ENCODE results near the gene C6orf47. TPM values are rescaled to one million over a fixed set of nuclear protein-coding genes. Genes with fewer than 3 reads are reported as not detected.

The C6orf47 gene
- total RNA-seq, 2 experiments from 2014 or later, result 9.6 to 10.5 TPM

DNA sequence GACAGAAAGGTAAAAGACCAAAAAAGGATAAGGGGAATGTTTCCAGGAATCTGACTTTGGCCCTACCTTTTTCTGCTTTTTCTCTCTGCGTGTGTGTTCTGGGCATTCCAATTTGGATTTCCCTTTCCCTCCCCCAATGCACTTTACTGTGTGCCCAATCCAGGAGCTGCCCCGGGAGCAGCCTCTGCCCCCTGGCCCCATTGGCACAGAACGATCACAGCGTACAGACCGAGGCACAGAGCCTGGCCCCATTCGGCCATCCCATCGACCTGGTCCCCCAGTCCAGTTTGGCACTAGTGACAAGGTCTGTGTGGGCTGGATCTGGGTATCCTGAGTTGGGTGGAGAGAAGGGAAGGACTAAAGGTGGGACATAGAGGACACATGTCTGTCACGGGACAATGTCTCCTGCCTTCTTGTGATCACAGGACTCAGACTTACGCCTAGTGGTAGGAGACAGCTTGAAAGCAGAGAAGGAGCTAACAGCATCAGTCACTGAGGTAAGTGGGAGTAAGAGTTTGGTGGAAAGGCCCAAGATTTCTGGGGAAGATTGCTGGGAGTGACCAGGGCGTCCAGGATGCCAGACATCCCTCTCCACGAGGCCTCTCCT is 25.5 kb downstream of the C6orf47 start:
- Histone ChIP-seq H3K27ac (ENCODE audit: low read depth in 1 of 2, low read length in 2 of 2) (no peak overlapping the region), H3K27me3 (ENCODE audit: control insufficient read depth in 1 of 2, insufficient read depth in 2 of 2, low read length in 2 of 2) (no peaks in the 10 kb centered on the region), H3K36me3 (ENCODE audit: insufficient read depth, low read length) (peaks cover 97% of the 10 kb centered on the region), H3K4me3 (ENCODE audit: low read length) (no peak overlapping the region), H3K4me1 (ENCODE audit: insufficient read depth, low read length) (peaks cover 2% of the 10 kb centered on the region), H3K9me3 (ENCODE audit: control insufficient read depth in 1 of 2, insufficient read depth in 1 of 2, low read length in 2 of 2) (no peaks in the 10 kb centered on the region)
- H3K9me3 Mint-ChIP-seq, result no peaks in the 10 kb centered on the region
- CTCF ChIA-PET, result interaction anchor here (1.0 kb wide), 1 partner anchor 13 kb away, joined by 4 read pairs; no protein-coding TSS in a partner anchor
- no peak for TF ChIP-seq CTCF (IDR thresholded peaks at IDR 0.05)
- DNase-seq, result no peak
- intact Hi-C loops (cut with DNase I, micrococcal nuclease), result no loop called here
- no peak for ATAC-seq (ENCODE audit: poor library complexity)
- no peaks in the 10 kb centered on the region for H3K4me1 Mint-ChIP-seq (ENCODE audit: low read depth)
- H3K27me3 Mint-ChIP-seq, result no peaks in the 10 kb centered on the region
- POLR2A ChIA-PET, result interaction anchor here (1.3 kb wide), 1 partner anchor 17 kb away, joined by 6 read pairs; the partner anchor contains the start of gene BAG6
- H3K27ac Mint-ChIP-seq, result no peak overlapping the region
- H3K4me3 Mint-ChIP-seq, result no peak overlapping the region
- peaks cover 94% of the 10 kb centered on the region for H3K36me3 Mint-ChIP-seq (ENCODE audit: low read depth)

DNA sequence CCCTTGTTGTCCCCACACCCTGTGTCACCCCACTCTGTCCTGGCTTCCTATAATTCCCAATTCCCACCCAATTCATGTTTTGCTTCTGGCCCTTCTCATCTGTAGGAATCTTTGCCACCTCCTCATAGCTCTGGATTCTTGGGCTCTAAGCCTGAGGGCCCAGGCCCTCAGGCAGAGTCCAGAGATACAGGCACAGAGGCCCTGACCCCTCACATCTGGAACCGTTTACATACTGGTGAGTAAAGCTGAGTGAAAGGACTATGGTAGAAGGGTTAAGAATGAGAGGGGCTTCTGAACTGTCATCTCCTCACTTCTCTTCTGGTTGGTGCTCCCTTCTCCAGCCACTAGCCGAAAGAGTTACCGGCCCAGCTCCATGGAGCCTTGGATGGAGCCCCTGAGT is 26.4 kb downstream of the C6orf47 start:
- Mint-ChIP-seq H3K4me3 (no peak overlapping the region), H3K27ac (no peak overlapping the region), H3K27me3 (no peaks in the 10 kb centered on the region), H3K36me3 (ENCODE audit: low read depth) (peaks cover 96% of the 10 kb centered on the region), H3K9me3 (no peaks in the 10 kb centered on the region), H3K4me1 (ENCODE audit: low read depth) (no peaks in the 10 kb centered on the region)
- no peak for DNase-seq
- ChIA-PET CTCF (no interaction called here), POLR2A (no interaction called here)
- intact Hi-C loops (cut with DNase I, micrococcal nuclease), result no loop called here
- Histone ChIP-seq H3K9me3 (ENCODE audit: control insufficient read depth in 1 of 2, insufficient read depth in 1 of 2, low read length in 2 of 2) (no peaks in the 10 kb centered on the region), H3K36me3 (ENCODE audit: insufficient read depth, low read length) (peaks cover 97% of the 10 kb centered on the region), H3K4me1 (ENCODE audit: insufficient read depth, low read length) (peaks cover 2% of the 10 kb centered on the region), H3K4me3 (ENCODE audit: low read length) (no peak overlapping the region), H3K27ac (ENCODE audit: low read depth in 1 of 2, low read length in 2 of 2) (no peak overlapping the region), H3K27me3 (ENCODE audit: control insufficient read depth in 1 of 2, insufficient read depth in 2 of 2, low read length in 2 of 2) (no peaks in the 10 kb centered on the region)
- TF ChIP-seq CTCF (IDR thresholded peaks at IDR 0.05), result no peak
- no peak for ATAC-seq (ENCODE audit: poor library complexity)

- ChIA-PET CTCF (no interaction called here), POLR2A (no interaction called here)
- H3K27me3 Mint-ChIP-seq, result no peaks in the 10 kb centered on the region
- no peaks in the 10 kb centered on the region for H3K9me3 Mint-ChIP-seq
- H3K27me3 ChIP-seq (ENCODE audit: control insufficient read depth in 1 of 2, insufficient read depth in 2 of 2, low read length in 2 of 2), result no peaks in the 10 kb centered on the region
- H3K4me3 Mint-ChIP-seq, result no peak overlapping the region
- H3K4me1 Mint-ChIP-seq (ENCODE audit: low read depth), result no peaks in the 10 kb centered on the region
- H3K27ac ChIP-seq (ENCODE audit: low read depth in 1 of 2, low read length in 2 of 2), result no peak overlapping the region
- H3K27ac Mint-ChIP-seq, result no peak overlapping the region
- H3K4me3 ChIP-seq (ENCODE audit: low read length), result no peak overlapping the region
- H3K36me3 ChIP-seq (ENCODE audit: insufficient read depth, low read length), result peaks cover 98% of the 10 kb centered on the region
- no peak for TF ChIP-seq CTCF (IDR thresholded peaks at IDR 0.05)
- intact Hi-C loops (cut with DNase I, micrococcal nuclease), result no loop called here
- DNase-seq (no peak), ATAC-seq (ENCODE audit: poor library complexity) (no peak)
- H3K4me1 ChIP-seq (ENCODE audit: insufficient read depth, low read length), result peaks cover 2% of the 10 kb centered on the region
- peaks cover 96% of the 10 kb centered on the region for H3K36me3 Mint-ChIP-seq (ENCODE audit: low read depth)
- no peaks in the 10 kb centered on the region for H3K9me3 ChIP-seq (ENCODE audit: control insufficient read depth in 1 of 2, insufficient read depth in 1 of 2, low read length in 2 of 2)
Measured at GRCh38 chr6:31633447-31633846, 27.1 kb downstream of the C6orf47 start.

Measured in CD4-positive, alpha-beta T cell (primary cell).